Spleen (tissue), 7 donors: ENCODE data around the gene C22orf31.

Experiments
- CTCF ChIP-seq, 11 experiments: fragments of 200-600 bp in 7 of 11; fragments of 450-650 bp in 4 of 11; sonication (generic) in 4 of 11; IDR thresholded peaks in 8 of 11; conservative IDR thresholded peaks in 3 of 11; 1 replicate in 7 of 11; 2 replicates in 4 of 11; pipeline versions ENCODE4 v1.4.0 to v1.8.0; 2016 to 2021; ENCODE audit warnings: antibody characterized with exemption in 11 of 11, inconsistent platforms in 4 of 11, mild to moderate bottlenecking in 1 of 11
- POLR2A ChIP-seq, 3 donors: fragments of 450-650 bp; IDR thresholded peaks; one replicate each; pipeline ENCODE4 v1.5.1; 2017; ENCODE audit warnings: antibody characterized with exemption in 3 of 3, mild to moderate bottlenecking in 1 of 3
- donor health status: DM: no; HTN: no; CAD: no; lungs with moderate emphysema.
- donor health status: DM: no; HTN: no; CAD: no.
- donor health status: DM: no; HTN: no; CAD: no.

GRCh38 chr22:29049655-29050263, 11.9 kb downstream of the C22orf31 start:
- no peak for TF ChIP-seq POLR2A (IDR thresholded peaks at IDR 0.05)
- TF ChIP-seq CTCF (IDR thresholded peaks at IDR 0.05 in 8 of 11, conservative IDR thresholded peaks at IDR 0.05 in 3 of 11), result no peak
